GM12892 (cell line): ENCODE results near the gene INF2.

Source experiments
- POLR2A ChIP-seq: IDR thresholded peaks from 2 replicates; pipeline ENCODE4 v1.6.1; 2011; ENCODE audit warnings: low read depth, low read length, control low read depth
- POLR2AphosphoS5 ChIP-seq: IDR thresholded peaks from 2 replicates; pipeline ENCODE4 v1.6.1; 2011; ENCODE audit warnings: low read depth, low read length, control low read depth
- TAF1 ChIP-seq: IDR thresholded peaks from 2 replicates; pipeline ENCODE4 v1.6.1; 2011; ENCODE audit warnings: low read depth, mild to moderate bottlenecking, control low read depth, low read length, borderline replicate concordance

GRCh38 chr14:104724407-104724980 lies 35.1 kb downstream of the INF2 start:
- TF ChIP-seq POLR2A (no peak), POLR2AphosphoS5 (no peak), TAF1 (no peak)
